Renal cortex interstitium (tissue), 3 donors: Measurements from ENCODE around the gene SOWAHA. TPM values are rescaled to one million over a fixed set of nuclear protein-coding genes. Genes with fewer than 3 reads are reported as not detected.

Source experiments
- polyA plus RNA-seq, 3 donors: library from polyadenylated mRNA; unstranded; fragments of 120-200 nt; gene quantifications; one replicate each; pipeline ENCODE4 v1.2.1, GENCODE V29; 2013; ENCODE audit not compliant: insufficient read length in 3 of 3

SOWAHA gene
- polyA plus RNA-seq, 3 donors, result 3.0 to 5.3 (median 4.4) TPM

Other genes starting within 250 kb of the SOWAHA start
- not detected for gene IL13, start 155.1 kb upstream of the SOWAHA start, polyA plus RNA-seq
- gene IL4, start 139.3 kb upstream of the SOWAHA start, polyA plus RNA-seq, result under 1 TPM in 1 of 3 donors, not detected in 2; 0.38 TPM
- 10 to 100 TPM; 20.8 to 24.6 (median 21.3) TPM for gene KIF3A, start 75.8 kb upstream of the SOWAHA start, polyA plus RNA-seq
- 1 to 10 TPM; 3.0 to 3.8 (median 3.7) TPM for gene CCNI2, start 65.9 kb upstream of the SOWAHA start, polyA plus RNA-seq
- 10 to 100 TPM; 78.6 to 82.1 (median 79.2) TPM for gene SEPTIN8, start 36.1 kb upstream of the SOWAHA start, polyA plus RNA-seq
- 10 to 100 TPM; 10.8 to 26.7 (median 14.1) TPM for gene SHROOM1, start 17.3 kb downstream of the SOWAHA start, polyA plus RNA-seq
- 1 to 10 TPM; 1.3 to 2.1 (median 1.7) TPM for gene GDF9, start 53.2 kb downstream of the SOWAHA start, polyA plus RNA-seq
- gene UQCRQ, start 53.3 kb downstream of the SOWAHA start, polyA plus RNA-seq, result 100 to 1,000 TPM; 202 to 236 (median 231) TPM
- 1 to 10 TPM; 2.5 to 6.6 (median 5.7) TPM for gene LEAP2, start 60.4 kb downstream of the SOWAHA start, polyA plus RNA-seq
- gene AFF4, start 150.3 kb downstream of the SOWAHA start, polyA plus RNA-seq, result 10 to 100 TPM; 57.0 to 75.3 (median 69.6) TPM
- gene ZCCHC10, start 213.2 kb downstream of the SOWAHA start, polyA plus RNA-seq, result 10 to 100 TPM; 28.8 to 36.8 (median 30.5) TPM
- 100 to 1,000 TPM; 124 to 153 (median 134) TPM for gene HSPA4, start 238.7 kb downstream of the SOWAHA start, polyA plus RNA-seq